Measurements from ENCODE around the gene HSD17B1.
"Not testable (repeated sequence)": the region's sequence is repeated elsewhere in the genome, so short reads cannot be mapped to it uniquely, and the experiment has no call there.

The HSD17B1 gene

DNA sequence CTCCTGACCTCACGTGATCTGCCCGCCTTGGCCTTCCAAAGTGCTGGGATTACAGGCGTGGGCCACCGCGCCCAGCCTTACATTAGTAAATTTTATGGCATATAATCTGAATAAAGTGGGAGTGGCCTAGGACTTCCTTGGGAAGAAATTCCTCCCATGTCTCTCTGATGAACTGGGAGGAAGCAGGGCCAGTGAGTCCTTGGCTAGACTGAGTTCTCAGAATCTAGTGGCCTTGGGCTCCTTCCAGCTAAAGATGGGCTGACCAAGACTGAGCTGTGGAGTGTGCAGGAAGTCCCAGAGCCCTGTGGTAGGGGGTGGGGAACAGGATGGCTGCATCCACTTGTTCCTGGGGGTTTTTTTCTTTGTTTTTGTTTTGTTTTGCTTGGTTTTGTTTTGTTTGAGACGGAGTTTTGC is 26.7 kb upstream of the HSD17B1 start:
- no peak for DNase-seq

DNA sequence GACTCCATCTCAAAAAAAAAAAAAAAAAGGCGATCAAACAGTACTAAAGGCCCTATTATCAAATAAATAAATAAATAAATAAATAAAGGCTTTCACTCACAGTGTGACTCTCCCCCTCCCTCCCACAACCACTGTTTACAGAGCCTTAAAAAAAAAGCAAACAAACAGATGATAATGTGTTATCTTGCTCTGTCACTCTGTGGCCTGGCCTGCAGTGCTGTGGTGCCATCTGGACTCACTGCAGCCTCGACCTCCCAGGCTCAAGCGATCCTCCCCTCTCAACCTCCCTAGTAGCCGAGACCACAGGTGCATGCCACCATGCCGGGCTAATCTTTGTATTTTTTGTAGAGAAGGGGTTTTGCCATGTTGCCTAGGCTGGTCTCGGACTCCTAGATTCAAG is 24.8 kb upstream of the HSD17B1 start:
- no peak for DNase-seq

DNA sequence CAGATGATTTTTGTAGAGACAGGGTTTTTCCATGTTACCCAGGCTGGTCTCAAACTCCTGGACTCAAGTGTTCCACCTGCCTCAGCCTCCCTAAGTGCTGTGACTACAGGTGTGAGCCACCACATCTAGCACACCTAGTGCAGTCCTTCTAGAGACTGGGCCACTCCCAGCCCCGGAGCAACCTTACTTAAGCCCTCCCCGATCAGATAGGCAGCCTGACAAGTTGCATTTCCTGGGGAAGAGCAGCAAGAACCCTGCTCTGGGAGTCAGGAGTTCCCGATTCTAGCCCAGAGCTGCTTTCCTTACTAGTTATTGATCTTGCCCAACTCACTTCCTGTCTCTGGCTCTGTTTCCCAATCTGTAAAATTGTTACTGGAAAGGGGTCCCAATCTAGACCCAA is 23.7 kb upstream of the HSD17B1 start:
- no peak for DNase-seq

DNA sequence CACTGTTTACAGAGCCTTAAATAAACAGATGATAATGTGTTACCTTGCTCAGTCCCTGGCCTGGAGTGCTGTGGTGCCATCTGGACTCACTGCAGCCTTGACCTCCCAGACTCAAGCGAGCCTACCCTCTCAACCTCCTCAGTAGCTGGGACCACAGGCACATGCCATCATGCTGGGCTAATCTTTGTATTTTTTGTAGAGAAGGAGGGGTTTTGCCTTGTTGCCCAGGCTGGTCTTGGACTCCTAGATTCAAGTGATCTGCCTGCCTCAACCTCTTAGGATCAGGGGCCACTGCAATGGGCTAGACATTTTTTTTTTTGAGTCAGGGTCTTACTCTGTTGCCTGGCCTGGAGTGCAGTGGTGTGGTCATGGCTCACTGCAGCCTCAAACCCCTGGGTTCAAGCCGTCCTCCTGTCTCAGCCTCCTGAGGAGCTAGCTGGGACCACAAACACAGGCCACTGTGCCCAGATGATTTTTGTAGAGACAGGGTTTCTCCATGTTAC is 21.7 kb upstream of the HSD17B1 start:
- DNase-seq = no peak

DNA sequence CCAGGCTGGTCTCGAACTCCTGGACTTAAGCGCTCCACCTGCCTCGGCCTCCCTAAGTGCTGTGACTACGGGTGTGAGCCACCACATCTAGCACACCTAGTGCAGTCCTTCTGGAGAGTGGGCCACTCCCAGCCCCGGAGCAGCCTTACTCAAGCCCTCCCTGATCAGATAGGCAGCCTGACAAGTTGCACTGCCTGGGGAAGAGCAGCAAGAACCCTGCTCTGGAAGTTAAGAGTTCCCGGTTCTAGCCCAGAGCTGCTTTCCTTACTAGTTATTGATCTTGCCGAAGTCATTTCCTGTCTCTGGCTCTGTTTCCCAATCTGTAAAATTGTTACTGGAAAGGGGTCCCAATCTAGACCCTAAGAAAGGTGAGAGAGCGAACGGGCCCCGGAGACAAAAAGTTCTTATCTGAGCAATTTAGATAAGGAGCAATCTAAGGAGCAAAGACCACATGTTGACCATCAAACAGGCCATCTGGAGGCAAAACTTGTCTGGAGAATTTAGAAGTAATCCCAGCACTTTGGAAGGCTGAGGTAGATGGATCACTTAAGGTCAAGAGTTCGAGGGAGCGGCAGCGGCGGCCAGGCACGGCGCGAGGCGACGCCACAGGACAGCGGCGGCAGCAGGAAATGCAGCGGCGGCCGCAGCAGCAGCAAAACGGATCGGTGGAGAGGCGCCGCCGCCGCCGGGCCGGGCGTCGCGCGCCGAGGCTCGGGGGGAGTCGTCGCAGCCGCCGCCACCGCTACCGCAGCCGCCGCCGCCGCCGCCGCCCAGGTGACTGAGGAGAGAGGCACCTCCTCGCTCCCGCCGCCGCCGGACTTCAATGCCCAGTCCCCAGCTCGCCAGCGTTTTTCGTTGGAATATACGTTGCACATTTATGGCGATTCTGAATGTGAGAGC is 21.0 kb upstream of the HSD17B1 start:
- DNase-seq = no peak

DNA sequence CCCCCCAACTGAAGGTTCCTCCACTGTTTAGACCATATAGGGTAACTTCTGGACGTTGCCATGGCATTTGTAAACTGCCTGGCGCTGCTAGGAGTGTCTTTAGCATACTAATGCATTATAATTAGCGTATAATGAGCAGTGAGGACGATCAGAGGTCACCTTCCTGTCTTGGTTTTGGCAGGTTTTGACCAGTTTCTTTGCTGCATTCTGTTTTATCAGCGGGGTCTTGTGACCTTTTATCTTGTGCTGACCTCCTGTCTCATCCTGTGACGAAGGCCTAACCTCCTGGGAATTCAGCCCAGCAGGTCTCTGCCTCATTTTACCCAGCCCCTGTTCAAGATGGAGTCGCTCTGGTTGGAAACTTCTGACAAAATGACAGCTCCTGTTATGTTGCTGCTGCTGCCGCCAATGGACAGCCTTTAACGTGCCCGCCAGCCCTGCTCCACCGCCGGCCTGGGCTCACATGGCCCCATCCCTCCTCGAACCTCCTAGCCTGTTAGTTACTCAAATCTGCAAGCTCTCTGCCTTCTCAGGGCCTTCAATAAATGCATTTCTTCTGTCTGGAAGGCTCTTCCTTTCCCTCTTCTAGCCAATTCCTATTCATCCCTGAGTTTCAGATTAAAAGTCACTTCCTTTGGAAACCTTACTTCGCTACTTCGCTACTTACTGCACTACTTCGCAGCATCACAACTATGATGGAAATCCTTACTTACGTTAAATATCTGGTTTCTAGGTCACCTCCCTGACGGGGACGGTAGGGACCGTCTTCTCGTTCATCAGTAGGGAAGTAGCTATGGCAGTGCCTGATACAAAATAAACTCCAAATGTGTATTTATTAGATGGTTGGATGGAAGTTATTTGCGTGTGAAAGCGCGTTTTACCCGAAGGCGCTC is 17.3 kb upstream of the HSD17B1 start:
- DNase-seq = no peak

DNA sequence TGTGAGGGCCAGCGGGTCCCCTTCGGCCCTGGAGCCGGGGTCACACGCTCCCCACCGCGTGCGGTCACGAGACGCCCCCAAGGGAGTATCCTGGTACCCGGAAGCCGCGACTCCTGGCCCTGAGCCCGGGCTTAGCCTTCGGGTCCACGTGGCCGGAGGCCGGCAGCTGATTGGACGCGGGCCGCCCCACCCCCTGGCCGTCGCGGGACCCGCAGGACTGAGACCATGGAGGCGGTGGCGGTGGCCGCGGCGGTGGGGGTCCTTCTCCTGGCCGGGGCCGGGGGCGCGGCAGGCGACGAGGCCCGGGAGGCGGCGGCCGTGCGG is 16.7 kb upstream of the HSD17B1 start, which contains the start of gene NAGLU:
NAGLU (plus strand) TSS at position 194 of the 324 bp plus-strand sequence; CDS start at position 226, 32 bp downstream.
- peak; percentile 71 for DNase-seq

DNA sequence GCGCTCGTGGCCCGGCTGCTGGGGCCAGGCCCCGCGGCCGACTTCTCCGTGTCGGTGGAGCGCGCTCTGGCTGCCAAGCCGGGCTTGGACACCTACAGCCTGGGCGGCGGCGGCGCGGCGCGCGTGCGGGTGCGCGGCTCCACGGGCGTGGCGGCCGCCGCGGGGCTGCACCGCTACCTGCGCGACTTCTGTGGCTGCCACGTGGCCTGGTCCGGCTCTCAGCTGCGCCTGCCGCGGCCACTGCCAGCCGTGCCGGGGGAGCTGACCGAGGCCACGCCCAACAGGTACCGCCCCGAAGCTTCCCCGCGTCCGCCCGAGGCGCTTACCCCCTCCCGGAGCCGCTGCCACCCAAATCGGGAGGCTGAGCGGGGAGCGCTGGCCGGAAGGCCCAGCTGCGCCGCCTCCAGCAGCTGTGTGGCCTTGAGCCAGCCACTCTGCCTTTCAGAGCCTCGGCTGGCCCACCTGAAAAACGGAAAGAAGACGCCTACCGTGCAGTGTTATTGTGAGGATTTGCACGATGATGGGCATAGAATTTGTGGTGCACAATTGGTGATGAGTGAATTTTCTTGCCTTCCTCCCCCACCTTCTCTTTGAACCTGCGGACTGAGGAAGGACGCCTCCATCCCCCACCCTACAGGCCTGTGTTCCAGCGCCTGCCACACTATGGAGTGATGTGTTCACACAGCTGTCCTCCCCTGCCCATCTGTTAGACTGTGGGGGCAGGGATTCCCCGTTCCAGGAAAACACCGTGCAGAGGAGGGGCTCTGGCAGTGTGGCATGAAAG is 16.2 kb upstream of the HSD17B1 start:
- DNase-seq = peak; percentile 66

DNA sequence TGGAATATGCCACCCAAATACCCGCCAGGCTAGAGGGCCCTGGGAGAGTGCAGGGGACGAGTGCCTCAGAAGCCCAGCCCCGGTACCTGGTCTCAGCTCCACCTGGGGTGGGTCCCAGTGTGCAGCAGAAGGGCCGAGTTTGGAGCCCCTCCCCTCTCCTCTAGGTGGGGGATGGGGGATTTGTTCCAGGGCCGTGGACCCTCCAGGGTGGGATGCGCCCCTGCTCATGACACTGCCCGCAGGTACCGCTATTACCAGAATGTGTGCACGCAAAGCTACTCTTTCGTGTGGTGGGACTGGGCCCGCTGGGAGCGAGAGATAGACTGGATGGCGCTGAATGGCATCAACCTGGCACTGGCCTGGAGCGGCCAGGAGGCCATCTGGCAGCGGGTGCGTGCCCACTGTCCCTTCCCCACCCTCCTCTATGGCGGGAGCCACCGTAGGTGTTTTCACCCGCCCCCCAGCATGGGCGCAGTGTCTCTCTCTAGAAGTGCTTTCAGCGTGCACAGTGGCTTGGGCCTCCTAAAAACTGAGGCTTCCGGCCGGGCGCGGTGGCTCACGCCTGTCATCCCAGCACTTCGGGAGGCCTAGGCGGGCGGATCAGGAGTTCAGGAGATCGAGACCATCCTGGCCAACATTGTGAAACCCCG is 15.4 kb upstream of the HSD17B1 start:
- no peak for DNase-seq

DNA sequence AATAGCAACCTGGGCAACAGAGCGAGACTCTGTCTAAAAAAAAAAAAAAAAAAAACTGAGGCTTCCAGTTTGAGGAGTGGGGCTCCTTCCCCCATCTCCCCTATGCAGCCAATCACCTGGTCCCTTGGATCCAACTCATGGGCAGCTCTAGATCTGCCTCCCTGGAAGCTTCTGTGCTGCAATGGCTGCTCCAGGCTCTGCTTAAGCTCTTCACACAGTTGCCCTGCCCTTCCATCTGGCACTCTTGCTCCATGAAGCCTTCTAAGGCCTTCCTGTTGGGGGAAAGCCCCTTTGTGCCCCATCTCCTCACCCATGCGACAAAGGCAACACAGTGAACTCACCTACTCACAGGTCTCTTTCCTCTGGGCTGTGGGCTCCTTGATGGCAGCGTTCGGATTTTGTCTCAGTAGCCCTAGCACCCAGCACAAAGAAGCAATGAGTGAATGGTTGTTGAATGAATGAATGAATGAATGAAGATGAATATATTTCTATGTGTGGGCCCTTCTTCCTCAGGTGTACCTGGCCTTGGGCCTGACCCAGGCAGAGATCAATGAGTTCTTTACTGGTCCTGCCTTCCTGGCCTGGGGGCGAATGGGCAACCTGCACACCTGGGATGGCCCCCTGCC is 14.8 kb upstream of the HSD17B1 start:
- no peak for DNase-seq

DNA sequence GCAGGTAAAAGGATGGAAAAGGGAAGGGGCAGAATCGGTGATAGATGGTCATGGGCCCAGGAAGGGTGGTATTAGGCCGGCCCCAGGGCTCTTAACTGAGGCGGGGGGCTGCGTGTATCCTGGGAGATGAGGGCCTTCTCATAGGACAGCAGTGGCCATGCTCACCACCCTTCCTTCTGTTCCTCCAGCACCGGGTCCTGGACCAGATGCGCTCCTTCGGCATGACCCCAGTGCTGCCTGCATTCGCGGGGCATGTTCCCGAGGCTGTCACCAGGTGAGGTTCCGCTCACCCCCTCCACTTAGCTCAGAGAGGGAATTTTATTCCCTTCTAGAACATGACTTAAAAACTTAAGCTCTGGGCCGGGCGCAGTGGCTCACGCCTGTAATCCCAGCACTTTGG is 14.2 kb upstream of the HSD17B1 start:
- no peak for DNase-seq

DNA sequence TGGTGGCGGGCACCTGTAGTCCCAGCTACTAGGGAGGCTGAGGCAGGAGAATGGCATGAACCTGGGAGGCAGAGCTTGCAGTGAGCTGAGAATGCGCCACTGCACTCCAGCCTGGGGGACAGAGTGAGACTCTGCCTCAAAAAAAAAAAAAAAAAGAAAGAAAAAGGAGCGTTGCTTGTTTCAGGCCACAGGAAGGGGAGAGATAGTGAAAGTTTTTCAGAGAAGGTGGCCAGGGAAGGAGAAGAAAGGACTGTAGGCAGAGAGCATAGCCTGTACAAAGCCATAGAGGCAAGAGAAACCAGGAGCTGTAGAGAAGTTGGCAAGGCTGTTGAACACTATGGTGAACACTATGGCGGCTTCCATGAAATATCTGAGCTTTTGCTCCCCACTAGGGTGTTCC is 12.2 kb upstream of the HSD17B1 start:
- not testable (repeated sequence) for DNase-seq

DNA sequence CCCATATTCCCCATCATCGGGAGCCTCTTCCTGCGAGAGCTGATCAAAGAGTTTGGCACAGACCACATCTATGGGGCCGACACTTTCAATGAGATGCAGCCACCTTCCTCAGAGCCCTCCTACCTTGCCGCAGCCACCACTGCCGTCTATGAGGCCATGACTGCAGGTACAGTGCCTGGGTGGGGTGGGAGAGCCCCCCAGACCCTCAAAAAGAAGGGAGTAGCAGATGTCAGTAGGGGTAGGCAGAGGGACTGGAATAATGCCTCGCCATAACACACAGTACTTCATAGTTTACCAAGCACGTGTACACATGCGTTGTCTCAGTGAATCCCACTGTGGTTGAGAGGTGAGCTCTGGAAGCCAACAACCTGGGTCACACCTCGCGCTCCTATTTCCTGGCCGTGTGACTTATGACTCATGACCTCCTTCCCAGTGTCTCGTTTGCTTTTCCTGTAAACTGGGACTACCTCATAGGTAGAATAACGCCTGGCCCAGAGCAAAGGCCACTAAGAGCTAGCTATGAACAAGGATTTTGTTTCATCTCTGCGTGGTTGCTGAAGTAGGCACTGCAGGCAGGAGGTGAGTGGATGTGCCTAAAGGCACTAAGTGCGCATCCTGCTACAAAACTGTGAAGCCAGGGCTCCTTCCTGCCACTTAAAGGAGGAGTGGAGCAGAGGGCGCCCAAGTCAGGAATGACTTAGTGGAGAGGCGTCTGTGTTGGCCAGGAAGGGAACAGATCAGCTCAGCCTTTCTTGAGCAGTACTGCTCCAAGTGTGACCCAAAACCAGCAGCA is 11.5 kb upstream of the HSD17B1 start:
- no peak for DNase-seq

DNA sequence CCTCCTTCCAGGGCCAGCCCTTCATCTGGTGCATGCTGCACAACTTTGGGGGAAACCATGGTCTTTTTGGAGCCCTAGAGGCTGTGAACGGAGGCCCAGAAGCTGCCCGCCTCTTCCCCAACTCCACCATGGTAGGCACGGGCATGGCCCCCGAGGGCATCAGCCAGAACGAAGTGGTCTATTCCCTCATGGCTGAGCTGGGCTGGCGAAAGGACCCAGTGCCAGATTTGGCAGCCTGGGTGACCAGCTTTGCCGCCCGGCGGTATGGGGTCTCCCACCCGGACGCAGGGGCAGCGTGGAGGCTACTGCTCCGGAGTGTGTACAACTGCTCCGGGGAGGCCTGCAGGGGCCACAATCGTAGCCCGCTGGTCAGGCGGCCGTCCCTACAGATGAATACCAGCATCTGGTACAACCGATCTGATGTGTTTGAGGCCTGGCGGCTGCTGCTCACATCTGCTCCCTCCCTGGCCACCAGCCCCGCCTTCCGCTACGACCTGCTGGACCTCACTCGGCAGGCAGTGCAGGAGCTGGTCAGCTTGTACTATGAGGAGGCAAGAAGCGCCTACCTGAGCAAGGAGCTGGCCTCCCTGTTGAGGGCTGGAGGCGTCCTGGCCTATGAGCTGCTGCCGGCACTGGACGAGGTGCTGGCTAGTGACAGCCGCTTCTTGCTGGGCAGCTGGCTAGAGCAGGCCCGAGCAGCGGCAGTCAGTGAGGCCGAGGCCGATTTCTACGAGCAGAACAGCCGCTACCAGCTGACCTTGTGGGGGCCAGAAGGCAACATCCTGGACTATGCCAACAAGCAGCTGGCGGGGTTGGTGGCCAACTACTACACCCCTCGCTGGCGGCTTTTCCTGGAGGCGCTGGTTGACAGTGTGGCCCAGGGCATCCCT is 9.3 kb upstream of the HSD17B1 start:
- no peak for DNase-seq

DNA sequence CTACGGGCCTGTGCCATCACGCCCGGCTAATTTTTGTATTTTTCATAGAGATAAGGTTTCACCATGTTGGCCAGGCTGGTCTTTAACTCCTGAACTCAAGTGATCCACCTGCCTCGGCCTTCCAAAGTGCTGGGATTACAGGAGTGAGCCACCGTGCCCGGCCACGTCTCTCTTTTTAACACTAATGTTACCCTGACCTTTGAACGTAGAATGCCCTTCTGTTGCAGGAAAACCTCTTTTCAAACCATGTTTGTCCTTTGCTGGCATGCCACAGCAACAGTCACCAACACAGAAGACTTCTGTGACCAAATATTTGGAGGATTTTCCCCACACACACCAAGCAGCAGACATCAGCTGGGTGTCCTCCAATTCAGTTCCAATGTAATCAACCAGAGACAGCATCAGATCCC is 7.8 kb upstream of the HSD17B1 start:
- no peak for DNase-seq

DNA sequence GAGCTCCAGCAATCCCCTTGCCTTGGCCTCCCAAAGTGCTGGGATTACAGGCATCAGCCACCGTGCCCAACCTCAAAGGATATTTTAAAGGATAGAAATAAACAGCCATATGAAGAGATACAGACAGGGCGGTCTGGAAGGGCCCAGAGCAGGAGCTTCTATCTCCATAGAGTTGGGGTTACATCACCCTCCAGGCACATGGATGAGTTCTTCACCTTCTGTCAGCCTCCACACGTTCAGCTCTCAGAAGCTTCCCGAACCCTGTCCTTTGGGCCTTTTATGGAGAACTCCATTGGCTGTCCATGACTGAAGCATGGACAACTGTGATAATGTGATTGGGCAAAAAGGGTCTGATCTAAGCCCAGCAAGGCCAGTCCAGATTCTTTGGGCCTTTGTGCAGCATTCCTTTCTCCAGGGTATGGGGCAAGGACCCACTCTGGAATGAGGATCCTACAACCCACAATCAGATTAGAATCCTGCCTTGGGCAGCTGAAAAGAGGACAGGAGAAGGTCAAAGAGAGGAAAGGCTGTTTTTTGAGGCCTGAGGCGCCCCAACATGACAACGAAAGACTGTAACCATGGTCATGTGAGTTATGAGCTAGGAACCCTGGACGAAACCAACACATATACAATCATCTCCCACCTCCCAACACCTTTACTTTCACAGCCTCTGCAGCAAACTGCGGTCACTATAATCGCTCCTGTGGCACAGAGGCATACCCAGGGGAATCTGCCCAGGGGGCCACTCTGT is 6.8 kb upstream of the HSD17B1 start:
- not testable (repeated sequence) for DNase-seq

DNA sequence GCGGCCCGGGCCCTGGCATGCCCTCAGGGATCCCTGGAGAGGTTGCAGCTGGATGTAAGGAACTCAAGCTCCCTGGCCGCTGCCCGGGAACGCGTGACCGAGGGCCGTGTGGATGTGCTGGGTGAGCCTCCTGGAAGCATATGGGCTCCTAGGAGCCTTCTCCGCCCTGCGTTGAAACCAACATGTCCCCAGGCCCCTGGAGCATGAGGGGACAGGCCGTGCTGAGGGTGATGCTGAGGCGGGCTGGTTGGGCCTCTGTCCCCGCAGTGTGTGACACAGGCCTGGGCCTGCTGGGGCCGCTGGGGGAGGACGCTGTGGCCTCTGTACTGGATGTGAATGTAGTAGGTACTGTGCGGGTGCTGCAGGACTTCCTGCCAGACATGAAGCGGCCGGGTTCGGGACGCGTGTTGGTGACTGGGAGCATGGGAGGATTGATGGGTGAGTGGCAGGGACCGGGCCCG is 5.7 kb upstream of the HSD17B1 start:
- no peak for DNase-seq

DNA sequence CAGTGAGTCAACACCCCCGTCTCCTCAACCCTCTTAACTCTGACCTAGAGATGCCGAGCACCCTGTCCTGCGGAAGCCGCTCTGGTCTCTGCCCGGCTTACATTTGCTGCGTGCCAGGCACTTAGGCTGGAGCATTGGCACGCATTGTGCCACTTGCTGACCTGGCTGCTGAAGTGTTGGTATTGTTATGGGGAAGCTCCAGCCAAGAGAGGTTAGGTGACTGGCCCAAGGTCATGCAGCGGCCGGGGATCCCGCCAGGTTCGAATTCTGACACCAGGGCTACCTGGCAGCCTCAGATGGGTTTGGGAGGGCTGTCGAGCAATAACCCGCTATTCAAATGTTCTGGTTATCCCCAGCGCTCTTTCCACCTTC is 5.0 kb upstream of the HSD17B1 start:
- no peak for DNase-seq

Data from DMS79 (cell line).